ENCODE results near the gene GLDN. TPM values are rescaled to one million over a fixed set of nuclear protein-coding genes. Genes with fewer than 3 reads are reported as not detected.

GLDN gene
- total RNA-seq, 1 experiment from 2014 or later, result not detected

DNA sequence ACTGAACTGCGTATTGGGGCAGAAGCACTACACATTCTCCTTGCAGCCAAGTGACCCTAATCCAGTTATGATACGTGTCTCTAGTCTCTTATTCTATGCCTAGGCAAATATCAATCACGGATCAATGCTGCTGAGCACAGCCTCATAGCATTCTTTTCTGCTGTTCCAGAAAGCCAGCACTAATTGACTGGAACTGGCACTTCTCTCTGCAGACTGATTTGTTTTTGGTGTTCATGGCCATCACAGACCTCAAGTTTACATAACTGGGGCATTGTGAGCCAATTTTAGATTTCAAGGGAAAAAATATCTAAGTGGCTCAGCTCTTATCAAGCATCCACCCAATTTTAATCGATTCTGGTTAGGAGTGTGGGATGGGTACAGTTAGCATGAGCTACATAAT lies 37.9 kb downstream of the GLDN start:
- no peak for DNase-seq (ENCODE audit: low spot score)
- in situ Hi-C loops (cut with HindIII; ENCODE audit: low sequenced_read_pairs), result no loop called here

- DNase-seq (ENCODE audit: low spot score), result peak; percentile 69
These were observed 39.7 kb downstream of the GLDN start for GRCh38 chr15:51380999-51381806.

DNA sequence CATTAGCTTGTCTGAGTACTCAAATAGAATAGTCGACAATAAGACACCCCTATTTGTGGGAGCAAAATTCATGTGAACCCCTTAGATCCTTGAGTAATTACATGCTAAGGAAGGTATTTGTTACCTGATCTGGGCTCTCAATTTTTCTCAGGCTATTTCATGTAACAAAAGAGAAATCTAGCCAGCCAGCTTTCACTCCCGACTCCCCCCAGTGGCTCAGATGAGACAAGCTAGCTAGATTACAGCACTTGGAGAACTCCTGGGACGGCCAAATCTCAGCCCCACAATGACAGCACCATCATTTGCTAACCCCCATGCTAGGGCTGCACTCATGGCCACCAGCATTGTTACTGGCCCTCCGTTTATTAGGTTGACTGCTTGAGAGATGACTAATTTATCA lies 41.3 kb downstream of the GLDN start:
- in situ Hi-C loops (cut with HindIII; ENCODE audit: low sequenced_read_pairs), result no loop called here
- peak; percentile 32 for DNase-seq (ENCODE audit: low spot score)

More at GRCh38 chr15:51380999-51381806, 39.7 kb downstream of the GLDN start:
- in situ Hi-C loops (cut with HindIII; ENCODE audit: low sequenced_read_pairs), result no loop called here

DNA sequence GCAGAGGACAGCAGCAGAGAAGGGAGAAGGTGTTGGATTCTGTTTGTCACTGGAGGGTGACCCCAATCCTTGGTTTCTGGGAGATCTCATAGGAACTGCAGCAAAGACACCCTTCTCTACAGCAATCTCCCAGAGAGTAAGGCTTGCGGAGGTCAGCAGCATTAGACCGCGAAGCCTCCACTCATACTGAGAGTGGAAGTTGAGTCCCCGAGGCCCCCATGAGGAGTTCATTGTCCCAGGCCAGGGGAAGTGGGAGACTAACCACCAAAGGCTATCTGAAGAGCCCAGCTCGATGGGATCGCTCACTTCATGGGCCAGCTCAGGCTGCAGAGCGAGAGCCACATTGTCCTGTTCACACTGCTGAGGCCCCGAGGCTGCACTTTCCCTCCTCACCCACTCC lies 44.6 kb downstream of the GLDN start:
- in situ Hi-C loops (cut with HindIII; ENCODE audit: low sequenced_read_pairs), result no loop called here
- DNase-seq (ENCODE audit: low spot score), result no peak

- DNase-seq (ENCODE audit: low spot score), result no peak
- in situ Hi-C loops (cut with HindIII; ENCODE audit: low sequenced_read_pairs), result no loop called here
These were observed 45.0 kb downstream of the GLDN start for GRCh38 chr15:51386486-51386885.

DNA sequence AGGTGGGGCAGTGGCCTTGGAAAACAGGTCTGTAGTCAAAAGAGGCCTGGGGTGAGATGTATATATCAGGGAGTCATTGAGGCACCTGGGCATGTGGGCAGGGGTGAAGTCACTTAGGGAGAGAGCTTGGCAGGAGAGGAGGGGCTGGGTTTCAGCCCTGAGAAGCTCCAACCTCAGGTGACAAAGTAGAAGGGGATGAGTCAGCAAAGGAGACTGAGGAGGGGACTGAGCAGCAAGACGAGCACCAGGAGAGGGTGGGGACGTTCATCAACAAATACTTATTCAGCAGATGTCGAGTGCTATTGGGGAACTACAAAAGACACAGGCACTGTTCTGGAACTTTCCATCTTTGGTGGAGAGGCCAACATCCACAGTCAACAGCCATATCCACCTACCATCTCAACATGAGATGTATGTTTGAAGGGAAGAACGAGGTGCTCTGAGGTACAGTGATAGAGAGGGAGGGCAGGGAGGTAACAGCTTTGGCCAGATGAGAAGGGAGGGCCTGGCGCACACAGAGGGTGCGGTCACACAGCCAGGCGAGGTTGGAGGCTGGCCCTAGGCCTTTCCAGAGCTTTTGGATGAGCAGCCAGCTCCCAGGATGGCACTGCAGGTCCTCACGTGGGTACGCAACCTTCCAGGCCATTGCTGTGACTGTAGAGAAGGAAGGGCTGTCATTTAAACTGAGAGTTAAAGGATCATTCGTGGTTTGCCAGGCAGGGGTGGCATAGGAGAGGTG lies 45.7 kb downstream of the GLDN start:
- in situ Hi-C loops (cut with HindIII; ENCODE audit: low sequenced_read_pairs), result no loop called here

GRCh38 chr15:51387699-51388041 lies 46.2 kb downstream of the GLDN start:
- in situ Hi-C loops (cut with HindIII; ENCODE audit: low sequenced_read_pairs), result no loop called here
- no peak for DNase-seq (ENCODE audit: low spot score)

More for the DNA sequence above, 45.7 kb downstream of the GLDN start:
- no peak for DNase-seq (ENCODE audit: low spot score)

GRCh38 chr15:51388726-51389125 lies 47.3 kb downstream of the GLDN start:
- in situ Hi-C loops (cut with HindIII; ENCODE audit: low sequenced_read_pairs), result no loop called here

GRCh38 chr15:51390241-51390965 lies 48.9 kb downstream of the GLDN start:
- no peak for DNase-seq (ENCODE audit: low spot score)
- in situ Hi-C loops (cut with HindIII; ENCODE audit: low sequenced_read_pairs), result no loop called here

More at GRCh38 chr15:51388726-51389125, 47.3 kb downstream of the GLDN start:
- no peak for DNase-seq (ENCODE audit: low spot score)

- no peak for DNase-seq (ENCODE audit: low spot score)
- in situ Hi-C loops (cut with HindIII; ENCODE audit: low sequenced_read_pairs), result no loop called here
These were observed 49.5 kb downstream of the GLDN start for GRCh38 chr15:51390966-51391422.

DNA sequence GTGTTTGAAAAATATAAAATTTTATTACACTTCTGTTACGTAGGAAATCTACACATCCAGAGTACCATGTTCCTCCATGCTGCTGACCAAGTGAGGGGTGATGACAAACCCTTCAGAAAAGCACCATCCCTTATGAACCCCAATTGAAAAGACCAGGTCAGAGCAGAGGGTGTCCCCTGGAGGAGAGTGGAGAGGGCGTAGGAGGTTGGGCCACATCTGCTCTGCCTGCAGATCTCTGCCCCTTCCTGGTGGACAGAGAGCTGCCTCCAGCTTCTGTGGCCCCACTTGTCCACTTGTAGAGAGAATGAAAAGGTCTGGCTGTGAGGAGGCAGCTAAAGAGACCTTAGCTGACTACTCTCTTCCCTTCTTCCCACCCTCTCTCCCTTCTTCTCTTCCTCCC lies 55.5 kb downstream of the GLDN start:
- in situ Hi-C loops (cut with HindIII; ENCODE audit: low sequenced_read_pairs), result no loop called here

DNA sequence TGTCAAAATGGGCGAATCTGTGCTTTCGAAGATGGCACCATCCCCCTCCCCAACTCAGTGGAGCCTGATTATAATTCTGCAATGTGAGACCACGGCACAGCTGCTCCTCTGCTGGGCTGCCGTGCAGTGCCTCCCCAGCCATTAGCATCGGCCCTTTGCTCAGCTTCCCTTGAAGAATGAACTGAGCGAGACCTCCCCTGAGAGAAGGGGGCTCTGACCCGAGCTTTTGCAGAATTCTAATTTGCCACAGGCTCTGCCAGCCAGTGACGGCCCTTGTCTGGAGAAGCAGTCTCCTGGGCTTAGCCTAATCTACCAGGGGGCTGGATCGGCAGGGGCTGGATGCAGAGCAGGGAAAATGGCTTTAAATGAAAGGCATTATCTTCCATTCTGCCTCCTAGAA lies 57.2 kb downstream of the GLDN start:
- in situ Hi-C loops (cut with HindIII; ENCODE audit: low sequenced_read_pairs), result no loop called here
- DNase-seq (ENCODE audit: low spot score), result no peak

More for the DNA sequence above, 55.5 kb downstream of the GLDN start:
- DNase-seq (ENCODE audit: low spot score), result no peak

- DNase-seq (ENCODE audit: low spot score), result no peak
- in situ Hi-C loops (cut with HindIII; ENCODE audit: low sequenced_read_pairs), result no loop called here
These were observed 59.8 kb downstream of the GLDN start for GRCh38 chr15:51401051-51401780.

DNA sequence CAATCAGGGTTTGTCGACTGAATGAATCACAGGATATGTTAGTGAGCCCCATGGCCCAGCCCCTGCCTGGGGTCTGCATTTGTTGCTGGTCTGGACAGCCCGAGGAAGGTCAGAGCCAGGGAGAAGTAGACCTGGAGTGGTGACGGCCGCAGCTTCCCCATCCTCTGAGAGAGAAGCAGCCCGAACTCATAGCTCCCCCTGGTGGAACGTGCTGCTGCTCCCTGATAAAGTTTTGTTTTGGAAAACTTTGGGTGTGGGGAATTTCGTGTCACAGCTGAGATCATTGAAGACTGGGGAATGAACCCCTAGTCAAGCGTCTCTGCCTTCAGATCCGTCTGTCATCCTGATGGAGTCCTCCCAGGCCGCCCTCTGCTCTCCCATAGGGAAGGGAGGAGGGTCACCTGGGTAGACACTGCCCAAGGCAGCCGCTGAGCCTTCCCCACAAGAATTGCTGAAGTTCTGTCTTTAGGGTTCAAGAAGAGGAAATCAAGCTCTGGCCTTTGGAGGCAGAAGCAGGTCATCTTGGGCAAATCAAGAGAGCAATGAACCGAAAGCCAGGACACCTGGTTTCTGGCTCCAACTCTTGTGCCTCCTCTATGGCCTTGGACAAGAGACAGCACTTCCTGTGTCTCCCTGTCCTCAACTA lies 60.5 kb downstream of the GLDN start:
- in situ Hi-C loops (cut with HindIII; ENCODE audit: low sequenced_read_pairs), result no loop called here
- DNase-seq (ENCODE audit: low spot score), result no peak

DNA sequence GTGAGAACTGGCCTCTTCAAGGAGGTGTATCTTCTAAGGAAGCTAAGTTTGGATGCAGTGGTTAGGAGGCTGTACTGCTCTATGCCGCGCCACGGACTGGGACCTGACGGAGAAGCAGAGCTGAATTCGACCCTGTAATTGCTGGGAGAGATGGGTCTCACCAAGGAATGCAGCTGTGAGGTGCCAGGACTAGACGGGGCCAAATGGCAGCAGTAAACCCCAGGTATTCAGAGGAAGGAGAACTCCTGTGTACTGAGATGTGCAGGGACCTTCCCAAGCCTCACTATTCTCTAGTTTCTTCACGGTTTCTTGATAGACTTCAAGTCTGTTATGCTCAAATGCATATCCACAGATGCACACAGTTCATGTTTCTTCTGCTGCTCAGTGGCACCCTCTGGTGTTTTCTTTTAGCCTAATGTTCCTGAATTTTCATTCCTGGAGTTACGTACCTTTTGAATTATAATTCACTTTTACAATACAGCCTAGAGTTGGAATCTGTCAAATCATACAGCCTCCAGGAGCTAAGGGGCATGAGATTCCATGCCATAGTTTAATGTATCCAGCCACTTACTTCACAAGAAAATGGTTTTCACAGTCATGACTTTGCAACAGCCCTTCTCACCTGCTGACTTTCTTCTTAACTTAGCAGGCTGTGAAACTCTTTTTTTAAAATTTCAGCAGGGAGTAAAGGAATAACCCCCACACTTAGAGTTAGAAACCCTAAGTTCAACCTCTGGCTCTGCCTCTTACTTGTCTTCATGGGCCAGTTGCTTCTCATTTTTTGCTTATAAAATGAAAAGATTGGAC lies 61.8 kb downstream of the GLDN start:
- peak; percentile 43 for DNase-seq (ENCODE audit: low spot score)
- in situ Hi-C loops (cut with HindIII; ENCODE audit: low sequenced_read_pairs), result no loop called here

- in situ Hi-C loops (cut with HindIII; ENCODE audit: low sequenced_read_pairs), result no loop called here
- no peak for DNase-seq (ENCODE audit: low spot score)
These were observed 62.7 kb downstream of the GLDN start for GRCh38 chr15:51403946-51404695.
